Hepatic stellate cell (primary cell): ENCODE measurements around the gene FGGY.
"Not testable (repeated sequence)": the region's sequence is repeated elsewhere in the genome, so short reads cannot be mapped to it uniquely, and the experiment has no call there.

ENCODE experiments used
- DNase-seq: peaks from one replicate; pipeline ENCODE4 v3.0.0; 2011; ENCODE audit warnings: low spot score

Gene FGGY

GRCh38 chr1:59296358-59297256, at the start of gene FGGY:
FGGY (plus strand) TSS chr1:59297094; CDS start chr1:59321550, 24,456 bp downstream.
- DNase-seq: peak; percentile 98

- DNase-seq: no peak
Observed at GRCh38 chr1:59248758-59249157, 48.1 kb upstream of the FGGY start.

- no peak for DNase-seq
Observed at GRCh38 chr1:59249396-59250137, 47.3 kb upstream of the FGGY start.

- not testable (repeated sequence) for DNase-seq
Observed at GRCh38 chr1:59251061-59251460, 45.8 kb upstream of the FGGY start.

GRCh38 chr1:59256429-59256828, 40.5 kb upstream of the FGGY start:
- DNase-seq: not testable (repeated sequence)

- no peak for DNase-seq
Observed at GRCh38 chr1:59258412-59259032, 38.4 kb upstream of the FGGY start.

- DNase-seq: no peak
Observed at GRCh38 chr1:59261537-59261936, 35.4 kb upstream of the FGGY start.

- no peak for DNase-seq
Observed at GRCh38 chr1:59262631-59263030, 34.3 kb upstream of the FGGY start.

- DNase-seq: no peak
Observed at GRCh38 chr1:59263111-59263510, 33.8 kb upstream of the FGGY start.

GRCh38 chr1:59265622-59266021, 31.3 kb upstream of the FGGY start:
- DNase-seq: no peak

- no peak for DNase-seq
Observed at GRCh38 chr1:59266180-59266926, 30.5 kb upstream of the FGGY start.

GRCh38 chr1:59266927-59267293, 30.0 kb upstream of the FGGY start:
- DNase-seq: no peak

GRCh38 chr1:59268406-59268805, 28.5 kb upstream of the FGGY start:
- no peak for DNase-seq

GRCh38 chr1:59271561-59272260, 25.2 kb upstream of the FGGY start:
- DNase-seq: no peak

GRCh38 chr1:59272507-59272906, 24.4 kb upstream of the FGGY start:
- DNase-seq: peak; percentile 29

GRCh38 chr1:59276439-59276851, 20.4 kb upstream of the FGGY start:
- no peak for DNase-seq

- DNase-seq: no peak
Observed at GRCh38 chr1:59278780-59279354, 18.0 kb upstream of the FGGY start.

GRCh38 chr1:59279645-59280044, 17.2 kb upstream of the FGGY start:
- DNase-seq: no peak

- no peak for DNase-seq
Observed at GRCh38 chr1:59282951-59283350, 13.9 kb upstream of the FGGY start.

GRCh38 chr1:59285691-59286090, 11.2 kb upstream of the FGGY start:
- no peak for DNase-seq

- DNase-seq: no peak
Observed at GRCh38 chr1:59288046-59288445, 8.8 kb upstream of the FGGY start.
